ENCODE results near the gene CAMK1G. TPM values are rescaled to one million over a fixed set of nuclear protein-coding genes. Genes with fewer than 3 reads are reported as not detected.

Gene CAMK1G
- polyA plus RNA-seq (2014; cell fraction: cytosol; rRNA removed) = not detected in 2 replicates
- not detected in 2 replicates for polyA plus RNA-seq (2014; cell fraction: nucleus; rRNA removed)

DNA sequence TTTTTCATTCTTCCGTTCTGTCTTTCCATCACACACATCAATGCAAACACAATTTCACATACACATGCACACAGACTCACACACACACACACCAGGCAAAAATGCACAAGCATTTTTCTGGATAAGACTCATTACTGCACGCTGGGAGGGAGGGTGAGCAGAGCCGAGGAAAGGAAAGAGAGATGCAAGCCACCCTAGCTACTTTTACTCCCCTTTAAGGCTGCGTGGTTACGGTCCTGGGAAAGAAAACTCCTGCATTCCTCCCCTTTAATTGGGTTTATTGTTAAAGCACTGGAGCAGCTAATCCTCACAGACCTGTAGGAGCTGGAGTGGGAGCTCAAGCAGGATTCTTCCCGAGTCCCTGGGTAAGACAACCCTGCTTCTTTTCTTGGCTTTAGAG is at the start of gene CAMK1G:
CAMK1G (plus strand) TSS at position 307 of the 400 bp plus-strand sequence. CDS start 11,270 bp downstream, outside the sequence.
- peak; percentile 26 for DNase-seq (ENCODE audit: low spot score)

DNA sequence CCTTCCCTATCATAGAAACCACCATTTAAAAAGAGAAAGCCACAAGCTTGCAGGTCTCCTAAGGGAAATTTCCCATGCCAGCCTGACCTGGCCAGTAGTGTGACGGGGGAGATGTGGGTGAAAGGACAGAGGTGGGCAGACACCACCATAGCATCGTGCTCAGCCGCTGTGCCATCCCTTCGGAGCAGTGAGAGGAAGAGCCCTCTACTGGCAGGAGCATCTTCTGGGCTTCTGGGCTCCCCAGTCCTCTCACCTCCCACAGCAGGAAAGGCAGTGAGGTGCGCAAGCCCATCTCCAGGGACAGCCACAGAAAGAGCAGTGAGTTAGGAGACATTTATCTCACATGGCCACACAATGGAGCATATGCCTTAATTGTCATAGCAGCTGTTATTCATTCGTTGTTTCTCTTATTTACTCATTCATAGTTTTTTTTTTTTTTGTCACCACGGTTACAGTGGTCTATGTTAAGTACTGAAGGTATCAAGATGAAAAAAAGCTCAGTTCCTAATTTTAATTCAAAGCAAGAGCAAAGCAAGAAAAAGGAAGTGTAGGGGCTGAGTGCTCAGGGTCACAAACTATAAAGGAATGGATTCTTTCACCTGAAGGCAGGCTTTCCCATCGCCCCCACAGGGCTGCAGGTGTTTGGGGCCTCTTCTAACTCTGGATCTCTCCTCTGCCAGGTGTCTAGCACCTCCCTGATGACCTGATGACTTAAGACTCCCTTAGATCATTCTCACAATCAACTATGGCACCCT is 48.8 kb upstream of the CAMK1G start:
- DNase-seq (ENCODE audit: low spot score) = no peak

DNA sequence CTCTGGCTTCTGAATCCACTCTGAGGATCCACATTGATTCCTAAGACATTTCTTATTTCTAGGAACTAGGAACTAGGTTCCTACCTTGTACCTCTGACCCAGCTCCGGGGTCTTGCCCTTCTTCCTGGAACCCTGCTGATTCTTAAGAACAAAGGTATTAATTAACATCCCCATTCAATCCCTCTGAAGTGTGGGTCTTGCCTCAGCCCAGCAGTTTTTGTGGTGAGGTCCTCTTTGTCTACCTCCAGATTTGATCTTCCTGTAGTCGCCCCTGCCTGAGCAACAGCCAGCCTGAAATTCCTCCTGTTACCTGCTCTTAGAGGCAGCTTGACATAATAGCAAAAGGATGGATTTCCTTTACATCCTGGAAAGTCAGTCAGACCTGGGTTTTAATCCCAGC is 46.7 kb upstream of the CAMK1G start:
- DNase-seq (ENCODE audit: low spot score) = no peak

DNA sequence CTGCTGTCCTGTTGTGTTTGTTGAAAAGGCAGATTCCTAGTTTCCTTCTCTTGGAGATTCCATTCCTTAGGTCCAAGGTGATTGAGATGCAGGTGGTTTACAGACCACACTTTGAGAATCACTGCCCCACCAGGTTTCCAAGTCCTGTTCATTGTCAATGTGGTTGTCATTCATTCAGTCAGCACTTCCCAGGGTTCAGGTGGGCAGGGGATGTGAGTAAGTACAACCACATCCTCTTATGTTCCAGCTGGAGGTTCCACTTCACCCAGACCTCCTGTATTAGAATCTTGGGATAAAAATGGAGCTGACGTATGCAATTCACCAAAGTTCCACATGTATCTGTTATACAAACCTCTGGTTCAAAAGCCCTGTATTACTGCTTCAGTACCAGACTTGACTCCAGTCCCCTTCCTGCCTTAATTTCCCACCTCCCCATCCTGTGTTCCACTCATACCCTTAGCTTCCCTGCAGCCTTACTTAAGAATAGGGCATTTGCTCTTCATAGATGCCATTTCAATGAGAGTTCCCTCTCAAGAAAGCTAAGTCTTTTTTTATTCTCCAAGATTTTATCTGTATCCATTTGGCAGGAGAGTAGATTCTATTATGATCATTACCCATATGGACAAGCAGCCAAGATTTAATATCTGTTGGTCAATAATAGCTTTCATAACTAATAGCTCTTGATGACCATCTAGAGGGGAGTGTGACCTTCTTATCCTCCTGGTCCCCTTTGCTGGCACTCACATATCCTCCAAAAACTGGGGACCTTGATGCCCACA is 46.0 kb upstream of the CAMK1G start:
- no peak for DNase-seq (ENCODE audit: low spot score)

DNA sequence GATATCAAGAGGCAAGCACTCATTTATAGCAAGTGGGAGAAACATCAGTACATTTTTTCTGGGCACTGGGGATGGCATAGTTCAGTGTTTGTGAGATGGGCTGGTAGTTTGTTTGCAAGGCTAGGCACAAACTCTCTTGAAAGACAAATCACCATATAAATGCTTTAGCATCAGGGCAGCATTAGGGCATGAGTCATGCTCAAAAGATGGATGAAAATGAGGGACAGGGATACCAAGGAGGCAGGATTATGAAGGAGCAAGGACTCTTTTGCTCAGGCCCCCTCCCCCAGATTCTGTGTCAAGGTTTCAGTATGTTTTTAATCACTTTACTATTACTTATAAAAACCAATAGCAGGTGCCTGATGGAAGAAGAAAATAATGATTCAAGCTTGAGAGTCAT is 43.9 kb upstream of the CAMK1G start:
- no peak for DNase-seq (ENCODE audit: low spot score)

DNA sequence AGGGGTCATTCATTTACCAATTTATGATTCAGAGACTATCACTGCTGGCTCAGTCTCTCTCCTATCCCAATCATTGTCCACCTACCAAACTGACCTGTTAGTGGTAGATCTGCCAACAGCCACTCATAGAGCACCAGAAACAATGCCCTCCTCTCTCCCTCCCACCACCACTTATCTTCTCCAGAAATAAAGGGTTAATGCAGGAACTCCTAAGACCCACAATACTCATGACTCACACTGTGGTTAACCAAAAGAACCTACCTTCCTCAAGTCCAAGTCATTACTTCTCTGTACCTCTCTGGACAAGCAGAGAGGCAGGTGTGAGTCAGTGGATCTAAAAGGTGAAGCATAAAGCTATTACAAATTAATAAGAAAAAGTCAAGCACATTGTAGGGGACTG is 40.9 kb upstream of the CAMK1G start:
- no peak for DNase-seq (ENCODE audit: low spot score)

DNA sequence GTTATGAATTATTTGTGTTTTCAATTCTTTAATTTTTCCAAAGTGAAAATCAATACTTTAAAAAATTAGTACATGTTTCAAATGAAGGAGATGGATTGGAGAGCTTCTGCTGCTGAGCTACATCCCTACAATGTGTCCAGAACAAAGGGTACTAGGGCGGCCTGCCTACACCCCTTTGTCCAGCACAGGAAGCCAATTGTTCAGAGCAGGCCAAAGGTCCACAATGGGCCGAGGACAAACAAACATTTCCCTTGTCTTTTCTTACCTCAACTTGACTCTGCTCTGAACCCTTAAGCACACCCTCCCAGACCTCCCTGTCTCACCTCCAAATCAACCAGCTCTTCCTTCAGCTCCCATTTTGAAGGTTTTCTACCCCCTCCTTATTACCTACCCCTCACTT is 39.4 kb upstream of the CAMK1G start:
- no peak for DNase-seq (ENCODE audit: low spot score)

DNA sequence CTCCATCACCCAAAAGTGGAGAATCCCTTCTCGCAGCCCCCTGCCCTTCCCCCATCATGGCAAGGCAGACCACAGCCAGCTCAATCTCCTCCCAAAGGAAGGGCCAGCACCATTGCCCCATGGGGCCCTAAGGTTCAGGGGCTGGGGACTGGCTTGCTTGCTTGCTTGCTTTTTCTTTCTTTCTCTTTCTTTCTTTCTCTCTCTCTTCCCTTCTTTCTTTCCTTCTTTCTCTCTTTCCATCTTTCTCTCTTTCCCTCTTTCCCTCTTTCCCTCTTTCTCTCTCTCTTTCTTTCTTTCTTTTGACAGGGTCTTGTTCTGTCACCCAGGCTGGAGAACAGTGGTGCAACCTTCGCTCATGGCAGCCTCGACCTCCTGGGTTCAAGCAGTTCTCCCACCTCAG is 38.1 kb upstream of the CAMK1G start:
- DNase-seq (ENCODE audit: low spot score) = no peak

DNA sequence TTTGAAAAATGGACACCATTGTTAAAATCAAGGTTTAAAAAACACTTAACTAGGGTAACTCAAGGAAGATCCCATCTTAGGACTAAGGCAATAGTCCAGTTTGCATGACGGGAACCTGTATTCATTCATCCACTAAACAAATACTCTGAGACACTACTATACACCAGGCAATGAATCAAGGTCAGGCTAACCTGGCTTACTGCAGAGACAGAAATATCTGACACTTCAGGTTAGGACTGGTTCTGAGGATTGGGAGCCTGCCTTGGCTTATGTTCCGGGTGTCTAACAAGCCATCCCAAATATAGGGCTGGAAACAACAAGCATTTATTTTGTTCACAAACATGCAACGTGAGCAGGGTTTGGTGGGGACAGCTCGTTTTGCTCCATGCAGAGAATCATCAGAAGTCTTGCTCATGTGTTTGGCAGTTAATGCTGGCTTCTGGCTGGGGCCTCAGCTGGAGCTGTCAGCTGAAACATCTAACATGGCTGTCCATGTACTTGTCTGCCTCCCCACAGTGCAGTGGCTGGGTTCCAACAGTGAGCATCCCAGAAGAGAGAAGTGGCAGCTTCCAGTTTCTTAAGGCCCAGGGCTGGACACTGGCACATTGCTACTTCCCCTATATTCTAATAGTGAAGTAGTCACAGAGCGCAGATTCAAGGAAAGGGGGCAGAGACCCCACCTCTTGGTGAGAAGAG is 37.0 kb upstream of the CAMK1G start:
- DNase-seq (ENCODE audit: low spot score) = no peak

DNA sequence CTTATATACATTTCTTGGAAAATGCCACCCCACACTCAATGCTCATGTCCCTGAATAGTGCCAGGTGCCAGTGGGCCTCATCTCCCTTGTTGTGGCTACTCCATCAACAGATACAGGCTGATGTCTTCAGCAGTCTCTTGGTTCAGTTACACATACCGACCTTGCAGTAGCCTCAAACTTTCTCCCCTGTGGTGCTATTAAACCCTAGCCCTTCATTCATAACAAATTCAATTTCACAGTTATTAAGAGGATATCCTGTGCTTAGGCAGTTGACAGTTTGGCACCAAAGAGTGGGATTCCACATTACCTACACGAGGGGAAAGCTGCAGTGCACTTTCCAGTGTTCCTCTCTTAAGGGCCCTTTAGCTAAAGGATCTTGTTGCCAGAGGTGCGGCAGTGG is 35.9 kb upstream of the CAMK1G start:
- DNase-seq (ENCODE audit: low spot score) = no peak

DNA sequence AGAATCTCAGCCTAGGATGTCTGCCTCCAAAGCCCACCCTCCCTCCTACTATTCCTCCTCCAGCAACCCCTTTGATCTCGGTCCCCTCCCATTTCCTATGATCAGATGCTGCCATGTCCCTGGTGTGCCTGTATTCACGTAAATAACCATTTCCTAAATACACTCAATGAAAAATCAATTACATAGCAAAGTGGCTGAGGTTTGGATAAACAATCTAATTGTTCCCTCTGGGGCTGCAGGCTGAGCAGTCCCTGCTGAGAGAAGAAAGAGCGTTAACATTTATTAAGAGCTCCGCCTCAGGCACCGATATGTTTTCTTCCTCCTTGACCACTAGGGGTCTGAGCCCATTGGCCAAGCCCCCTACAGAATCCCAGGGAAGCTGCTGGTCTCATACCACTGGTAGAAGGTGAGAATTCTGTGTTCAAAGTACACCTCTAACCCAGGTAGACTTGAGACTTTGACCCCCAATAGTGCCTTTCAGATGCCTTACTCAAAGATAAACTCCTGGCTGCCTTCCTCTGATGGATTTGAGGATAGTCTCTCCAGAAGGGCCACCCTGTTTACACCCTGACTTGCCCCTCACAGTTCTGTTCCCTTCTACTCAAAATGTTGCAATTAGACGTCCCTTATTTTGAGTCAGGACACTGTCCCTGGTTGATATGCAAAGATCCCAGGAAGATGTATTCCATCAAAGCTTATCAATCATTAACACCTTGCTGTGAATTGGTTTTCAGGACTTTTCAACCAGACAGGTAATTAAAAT is 33.9 kb upstream of the CAMK1G start:
- no peak for DNase-seq (ENCODE audit: low spot score)

DNA sequence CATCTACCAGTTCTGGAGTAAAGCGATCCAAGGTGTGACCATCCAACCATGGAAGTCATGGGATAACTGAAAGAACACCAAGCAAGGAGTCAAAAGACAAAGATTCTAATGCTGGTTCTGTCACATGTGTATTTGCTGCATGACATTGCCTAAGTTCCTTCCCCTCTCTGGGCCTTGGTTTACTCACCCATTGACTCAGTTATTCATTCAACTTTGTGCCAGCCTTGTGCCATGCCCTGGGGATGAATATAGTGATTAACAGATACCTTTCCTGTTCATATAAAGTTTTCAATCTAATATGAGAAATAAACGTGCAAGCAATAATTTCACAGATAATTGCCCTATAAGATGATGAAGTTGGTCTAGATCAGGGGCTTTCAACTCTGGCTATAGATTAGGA is 33.0 kb upstream of the CAMK1G start:
- DNase-seq (ENCODE audit: low spot score) = no peak

DNA sequence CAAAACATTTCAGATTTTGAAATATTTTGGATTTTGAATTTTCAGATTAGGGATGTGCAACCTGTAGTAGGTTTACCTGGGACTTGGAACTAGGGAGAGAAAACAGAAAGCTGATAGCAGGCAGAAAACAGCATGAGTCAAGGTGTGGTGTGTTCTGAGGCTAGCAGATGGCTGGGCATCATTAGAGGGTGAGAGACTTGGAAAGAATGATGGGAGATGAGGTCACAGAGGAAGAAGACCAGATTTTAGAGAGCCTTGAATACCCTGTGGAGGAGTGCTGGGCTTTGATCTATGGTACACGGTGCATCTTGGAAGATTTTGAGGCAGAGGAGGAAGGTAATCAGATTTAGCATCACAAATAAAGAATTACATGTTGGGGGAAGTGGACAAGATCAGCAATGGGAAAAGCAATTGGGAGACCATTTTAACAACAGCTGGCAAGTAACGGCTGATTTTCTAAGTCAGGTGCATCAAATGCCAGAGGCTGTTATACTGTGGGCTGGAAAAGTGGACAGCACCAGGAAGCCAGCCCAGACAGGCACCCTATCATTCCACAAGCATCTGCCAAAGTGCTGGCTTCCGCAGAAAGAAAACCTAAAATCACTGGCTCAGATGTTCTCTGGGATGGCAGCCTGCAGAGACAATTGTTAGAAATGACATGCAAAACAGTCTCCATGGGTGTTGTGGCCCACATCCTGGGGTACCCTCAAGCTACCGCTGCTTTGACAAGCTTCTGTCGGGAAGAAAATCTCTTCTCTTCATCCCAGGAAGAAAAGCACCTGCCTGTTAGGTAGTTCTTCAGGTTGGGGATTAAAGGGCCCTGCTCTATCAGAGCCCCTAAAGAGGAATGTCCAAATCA is 30.9 kb upstream of the CAMK1G start:
- DNase-seq (ENCODE audit: low spot score) = no peak

DNA sequence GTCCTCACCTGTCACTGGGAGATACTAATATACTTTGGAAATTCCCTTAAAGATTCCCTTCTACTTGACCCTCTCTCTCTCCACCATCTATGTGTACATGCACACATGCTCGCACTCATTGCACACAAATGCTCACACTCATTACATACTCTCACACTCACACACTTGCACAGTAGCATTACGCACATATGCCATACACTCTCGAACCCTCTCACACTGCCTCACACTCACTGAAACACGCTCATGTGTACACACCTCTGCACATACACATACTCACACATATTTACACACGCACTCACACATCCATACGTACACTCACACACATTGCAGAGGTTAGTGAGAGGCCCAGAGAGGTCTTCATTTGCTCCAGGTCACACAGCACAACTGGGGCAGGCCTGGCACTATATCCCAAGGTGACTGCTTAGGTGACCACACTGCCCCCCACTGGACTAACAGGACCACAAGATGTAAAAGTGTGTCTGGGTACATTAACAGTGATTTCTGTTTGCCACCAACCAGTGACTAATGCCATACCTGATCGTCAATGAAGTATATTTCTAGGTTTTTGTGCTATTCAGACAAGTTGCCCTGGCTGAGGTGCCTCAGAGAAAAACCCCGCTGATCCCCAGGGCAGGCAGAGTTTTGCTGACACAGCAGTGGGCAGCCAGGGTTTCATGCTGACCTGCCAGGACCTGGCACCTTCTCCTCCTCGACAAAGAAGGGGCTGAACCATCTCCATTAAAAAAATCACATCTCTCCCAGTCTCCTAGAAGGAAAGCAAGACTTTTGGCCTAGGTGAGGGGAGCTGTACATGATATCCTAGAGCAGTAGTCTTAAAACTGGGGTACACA is 28.5 kb upstream of the CAMK1G start:
- DNase-seq (ENCODE audit: low spot score) = no peak

DNA sequence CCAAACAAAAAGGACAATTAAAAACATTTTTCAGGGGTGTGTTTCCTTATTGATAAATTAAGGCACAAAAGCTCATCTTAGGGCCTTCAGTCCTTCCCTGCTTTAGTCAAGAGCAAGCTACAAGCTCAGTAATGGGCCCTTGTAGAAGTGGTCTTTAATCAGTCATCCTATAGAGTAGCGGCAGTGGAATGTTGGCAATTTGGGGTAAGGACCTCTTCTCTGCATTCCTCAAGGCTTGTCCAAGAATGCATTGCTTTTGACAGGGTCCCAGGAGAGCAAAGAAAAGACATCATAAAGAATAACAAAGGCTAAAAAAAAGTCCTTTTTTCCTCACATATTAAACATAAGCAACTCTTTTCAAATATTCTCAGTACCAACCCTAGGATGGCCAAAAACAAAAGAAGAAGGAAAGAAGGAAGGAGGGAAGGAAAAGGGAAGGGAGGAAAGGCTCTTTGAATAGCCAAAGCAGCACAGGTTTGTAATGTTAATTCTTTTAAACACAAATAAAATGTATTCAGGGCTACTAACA is 27.3 kb upstream of the CAMK1G start:
- DNase-seq (ENCODE audit: low spot score) = no peak

DNA sequence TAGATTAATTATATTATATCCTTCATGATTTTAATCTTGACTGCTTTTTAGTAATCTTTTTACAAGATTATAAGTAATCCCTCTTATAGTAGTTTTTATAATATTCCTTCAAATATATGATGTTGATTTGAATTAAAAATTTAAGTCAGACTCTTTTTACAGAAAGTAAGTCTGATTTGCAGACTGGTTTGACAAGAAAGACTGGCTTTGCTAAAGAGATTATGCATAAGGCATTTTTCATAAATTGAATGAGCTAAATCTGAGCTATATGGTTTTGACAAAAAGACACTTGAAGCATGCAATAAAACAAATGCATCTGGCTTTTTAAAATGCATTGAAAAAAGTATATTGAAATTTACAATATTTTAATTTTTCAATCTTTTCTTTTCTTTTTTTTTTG is 26.3 kb upstream of the CAMK1G start:
- DNase-seq (ENCODE audit: low spot score) = no peak

DNA sequence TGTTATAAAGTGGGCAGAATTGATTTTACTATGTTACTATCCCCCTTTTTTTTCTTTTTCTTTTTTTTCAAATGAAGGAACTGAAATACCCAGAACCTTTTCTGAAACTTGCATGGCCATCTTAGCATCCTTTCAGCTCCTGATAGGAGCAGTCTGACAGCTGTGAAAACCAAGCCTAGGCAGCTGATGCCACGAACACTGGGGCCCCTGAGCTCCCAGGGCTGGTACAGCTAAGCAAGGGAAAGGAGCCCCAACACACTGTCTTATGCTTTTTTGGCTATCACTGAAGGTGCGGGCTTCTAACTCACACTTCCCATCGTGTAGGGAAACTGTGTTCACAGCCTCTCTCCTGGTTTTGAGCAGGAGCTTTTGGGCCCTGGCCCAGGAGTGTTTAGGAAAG is 23.0 kb upstream of the CAMK1G start:
- DNase-seq (ENCODE audit: low spot score) = no peak

DNA sequence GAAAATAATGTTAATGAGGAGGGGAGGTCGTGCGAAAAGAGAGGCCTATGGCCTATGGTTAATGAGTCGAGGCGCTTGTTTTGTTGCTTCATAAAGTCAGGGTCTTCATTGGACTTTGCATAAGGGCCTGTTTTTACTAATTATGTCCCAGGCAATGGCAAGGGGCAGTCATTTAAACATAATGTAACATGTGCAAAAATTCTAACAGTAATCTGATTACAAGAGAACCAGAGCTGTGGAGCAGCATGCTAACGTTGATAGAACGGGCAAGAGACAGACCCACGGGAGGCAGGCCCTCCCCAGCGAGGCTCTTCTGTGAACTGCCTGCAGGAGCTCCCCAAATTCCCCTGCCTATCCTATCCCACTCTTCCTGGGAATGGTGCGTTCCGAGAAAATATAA is 22.6 kb upstream of the CAMK1G start:
- peak; percentile 21 for DNase-seq (ENCODE audit: low spot score)

DNA sequence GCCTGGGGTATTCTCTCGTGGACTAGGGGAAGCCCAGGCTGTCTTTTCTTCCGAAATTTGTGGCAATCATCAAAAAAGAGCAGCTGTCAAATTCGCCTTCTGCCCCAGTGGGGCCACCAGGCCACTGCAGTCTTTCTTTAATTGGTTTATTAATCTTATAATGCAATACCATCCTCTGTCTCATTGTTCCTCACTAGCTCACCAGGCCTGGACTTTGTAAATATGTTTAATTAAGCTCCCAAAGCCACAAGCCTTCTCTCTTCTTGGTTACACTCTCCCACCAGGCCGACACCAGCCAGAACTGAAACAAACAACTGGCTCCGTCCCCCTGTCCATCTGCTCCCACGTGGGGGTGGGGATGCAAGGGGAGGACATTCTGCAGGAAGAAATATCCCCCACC is 22.0 kb upstream of the CAMK1G start:
- no peak for DNase-seq (ENCODE audit: low spot score)
